Ascending aorta (tissue), 2 donors: ENCODE results near the gene BLNK. TPM values are rescaled to one million over a fixed set of nuclear protein-coding genes. Genes with fewer than 3 reads are reported as not detected.
"Not testable (repeated sequence)": the region's sequence is repeated elsewhere in the genome, so short reads cannot be mapped to it uniquely, and the experiment has no call there.

Source experiments
- DNase-seq, 2 donors: peaks; one replicate each; pipeline ENCODE4 v3.0.0-alpha.2; 2019; ENCODE audit warnings: low spot score in 2 of 2
- H3K27ac ChIP-seq, 2 donors: fragments of 200-600 bp; sonication (generic); one replicate each; pipeline ENCODE4 v1.5.1; 2016 to 2017; ENCODE audit warnings: mild to moderate bottlenecking in 1 of 2
- H3K27me3 ChIP-seq: fragments of 200-600 bp; sonication (generic); one replicate; pipeline ENCODE4 v1.5.1; 2017
- H3K36me3 ChIP-seq, 2 donors: fragments of 200-600 bp; sonication (generic); one replicate each; pipeline ENCODE4 v1.5.1; 2016
- H3K4me1 ChIP-seq, 2 donors: fragments of 200-600 bp; sonication (generic); one replicate each; pipeline ENCODE4 v1.5.1; 2016 to 2017; ENCODE audit warnings: mild to moderate bottlenecking in 1 of 2
- H3K4me3 ChIP-seq, 2 donors: fragments of 200-600 bp; sonication (generic); one replicate each; pipeline ENCODE4 v1.5.1; 2016 to 2017; ENCODE audit warnings: mild to moderate bottlenecking in 1 of 2
- H3K9me3 ChIP-seq, 2 donors: fragments of 200-600 bp; sonication (generic); one replicate each; pipeline ENCODE4 v1.5.1; 2016
- CTCF ChIP-seq, 3 experiments: fragments of 200-600 bp in 2 of 3; fragments of 450-650 bp in 1 of 3; sonication (generic) in 2 of 3; IDR thresholded peaks; one replicate each; pipeline ENCODE4 v1.5.1; 2016 to 2019; ENCODE audit warnings: antibody characterized with exemption in 3 of 3, mild to moderate bottlenecking in 1 of 3, moderate library complexity in 1 of 3
- intact Hi-C: fragments of 100-400 bp; cut with DNase I; formaldehyde crosslinking; loops from one replicate; pipeline ENCODE4 v1.15.1; 2023
- total RNA-seq: library from RNA; depleted of rRNA; stranded (reverse); fragments of >200 nt; gene quantifications from one replicate; pipeline ENCODE4 v1.1.0, GENCODE V29; 2016

Gene BLNK
- total RNA-seq, 1 donor from 2014 or later = not detected

GRCh38 chr10:96310321-96310669 lies 38.9 kb upstream of the BLNK start:
- Histone ChIP-seq H3K4me1 (no peaks in the 10 kb centered on the region), H3K36me3 (no peaks in the 10 kb centered on the region), H3K9me3 (no peaks in the 10 kb centered on the region), H3K4me3 (no peak overlapping the region), H3K27ac (no peak overlapping the region), H3K27me3 (no peaks in the 10 kb centered on the region)
- TF ChIP-seq CTCF (IDR thresholded peaks at IDR 0.05) = no peak
- intact Hi-C loops = no loop called here
- DNase-seq = no peak

- Histone ChIP-seq H3K9me3 (no peaks in the 10 kb centered on the region), H3K27ac (no peak overlapping the region), H3K4me1 (no peaks in the 10 kb centered on the region), H3K27me3 (no peaks in the 10 kb centered on the region), H3K36me3 (no peaks in the 10 kb centered on the region), H3K4me3 (no peak overlapping the region)
- TF ChIP-seq CTCF (IDR thresholded peaks at IDR 0.05) = no peak
- DNase-seq = no peak
- intact Hi-C loops = no loop called here
These were observed 38.4 kb upstream of the BLNK start for GRCh38 chr10:96309628-96310320.

GRCh38 chr10:96308854-96309253 lies 37.5 kb upstream of the BLNK start:
- H3K4me3 ChIP-seq, H3K36me3 ChIP-seq, DNase-seq, H3K4me1 ChIP-seq, H3K27ac ChIP-seq, H3K9me3 ChIP-seq, intact Hi-C loops, H3K27me3 ChIP-seq: not testable (repeated sequence)

GRCh38 chr10:96306516-96306915 lies 35.1 kb upstream of the BLNK start:
- TF ChIP-seq CTCF (IDR thresholded peaks at IDR 0.05) = no peak
- no peaks in the 10 kb centered on the region for H3K9me3 ChIP-seq
- peak in 1 of 2 donors; percentile 10 for DNase-seq
- H3K4me1 ChIP-seq = no peaks in the 10 kb centered on the region
- no peak overlapping the region for H3K4me3 ChIP-seq
- intact Hi-C loops = no loop called here
- no peaks in the 10 kb centered on the region for H3K27me3 ChIP-seq
- no peak overlapping the region for H3K27ac ChIP-seq
- H3K36me3 ChIP-seq = no peaks in the 10 kb centered on the region

- H3K4me1 ChIP-seq = no peaks in the 10 kb centered on the region
- no peaks in the 10 kb centered on the region for H3K36me3 ChIP-seq
These were observed 33.6 kb upstream of the BLNK start for GRCh38 chr10:96305019-96305418.

GRCh38 chr10:96304230-96304629 lies 32.9 kb upstream of the BLNK start, which contains the start of gene DNTT:
DNTT (plus strand) TSS chr10:96304434; CDS start chr10:96304498, 64 bp downstream.
- intact Hi-C loops = no loop called here
- Histone ChIP-seq H3K4me3 (no peak within 1 kb of the TSS), H3K27ac (no peak within 1 kb of the TSS), H3K36me3 (no peaks in the 10 kb centered on the region), H3K4me1 (no peaks in the 10 kb centered on the region), H3K9me3 (no peaks in the 10 kb centered on the region), H3K27me3 (no peaks in the 10 kb centered on the region)
- no peak for TF ChIP-seq CTCF (IDR thresholded peaks at IDR 0.05)
- DNase-seq = no peak

More at GRCh38 chr10:96305019-96305418, 33.6 kb upstream of the BLNK start:
- DNase-seq = no peak
- Histone ChIP-seq H3K4me3 (no peak overlapping the region), H3K27me3 (no peaks in the 10 kb centered on the region), H3K27ac (no peak overlapping the region), H3K9me3 (no peaks in the 10 kb centered on the region)
- intact Hi-C loops = no loop called here
- TF ChIP-seq CTCF (IDR thresholded peaks at IDR 0.05) = no peak
